ENCODE results near the gene CFAP57. TPM values are rescaled to one million over a fixed set of nuclear protein-coding genes. Genes with fewer than 3 reads are reported as not detected.
"Not testable (repeated sequence)": the region's sequence is repeated elsewhere in the genome, so short reads cannot be mapped to it uniquely, and the experiment has no call there.

CFAP57 gene
- total RNA-seq, 2 donors from 2014 or later: 0.14 to 4.7 TPM

DNA sequence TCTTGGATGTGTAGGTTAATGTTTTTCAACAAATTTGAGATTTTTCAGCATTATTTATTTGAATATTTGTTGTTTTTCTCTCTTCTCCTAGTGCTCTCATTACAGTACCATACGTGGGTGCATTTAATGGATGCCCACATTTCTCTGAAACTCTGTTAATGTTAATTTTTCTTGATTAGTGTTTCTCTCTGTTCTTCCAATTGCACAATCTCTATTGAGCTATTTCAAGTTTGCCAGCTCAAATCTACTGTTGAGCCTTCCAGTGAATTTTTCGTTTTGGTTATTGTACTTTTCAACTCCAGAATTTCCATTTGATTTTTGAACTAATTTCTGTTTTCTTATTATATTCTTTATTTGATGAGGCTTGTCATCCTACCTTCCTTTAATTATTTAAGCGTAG lies 31.7 kb downstream of the CFAP57 start:
- Histone ChIP-seq H3K27me3 (replicated peaks; ENCODE audit: insufficient read depth) (no peaks in the 10 kb centered on the region), H3K36me3 (no peaks in the 10 kb centered on the region), H3K9me3 (no peaks in the 10 kb centered on the region), H3K4me3 (no peak overlapping the region), H3K27ac (no peak overlapping the region), H3K4me1 (replicated peaks) (peaks cover 2% of the 10 kb centered on the region)
- intact Hi-C loops (cut with DNase I): no loop called here
- no peak for DNase-seq (ENCODE audit: low spot score)
- TF ChIP-seq POLR2AphosphoS5 (IDR thresholded peaks at IDR 0.05) (no peak), POLR2A (IDR thresholded peaks at IDR 0.05) (no peak)
- TF ChIP-seq, protein P1, sequence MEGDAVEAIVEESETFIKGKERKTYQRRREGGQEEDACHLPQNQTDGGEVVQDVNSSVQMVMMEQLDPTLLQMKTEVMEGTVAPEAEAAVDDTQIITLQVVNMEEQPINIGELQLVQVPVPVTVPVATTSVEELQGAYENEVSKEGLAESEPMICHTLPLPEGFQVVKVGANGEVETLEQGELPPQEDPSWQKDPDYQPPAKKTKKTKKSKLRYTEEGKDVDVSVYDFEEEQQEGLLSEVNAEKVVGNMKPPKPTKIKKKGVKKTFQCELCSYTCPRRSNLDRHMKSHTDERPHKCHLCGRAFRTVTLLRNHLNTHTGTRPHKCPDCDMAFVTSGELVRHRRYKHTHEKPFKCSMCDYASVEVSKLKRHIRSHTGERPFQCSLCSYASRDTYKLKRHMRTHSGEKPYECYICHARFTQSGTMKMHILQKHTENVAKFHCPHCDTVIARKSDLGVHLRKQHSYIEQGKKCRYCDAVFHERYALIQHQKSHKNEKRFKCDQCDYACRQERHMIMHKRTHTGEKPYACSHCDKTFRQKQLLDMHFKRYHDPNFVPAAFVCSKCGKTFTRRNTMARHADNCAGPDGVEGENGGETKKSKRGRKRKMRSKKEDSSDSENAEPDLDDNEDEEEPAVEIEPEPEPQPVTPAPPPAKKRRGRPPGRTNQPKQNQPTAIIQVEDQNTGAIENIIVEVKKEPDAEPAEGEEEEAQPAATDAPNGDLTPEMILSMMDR (IDR thresholded peaks at IDR 0.05): no peak
- WGBS: 94% methylated on average over 3 of the region's 3 CpGs

DNA sequence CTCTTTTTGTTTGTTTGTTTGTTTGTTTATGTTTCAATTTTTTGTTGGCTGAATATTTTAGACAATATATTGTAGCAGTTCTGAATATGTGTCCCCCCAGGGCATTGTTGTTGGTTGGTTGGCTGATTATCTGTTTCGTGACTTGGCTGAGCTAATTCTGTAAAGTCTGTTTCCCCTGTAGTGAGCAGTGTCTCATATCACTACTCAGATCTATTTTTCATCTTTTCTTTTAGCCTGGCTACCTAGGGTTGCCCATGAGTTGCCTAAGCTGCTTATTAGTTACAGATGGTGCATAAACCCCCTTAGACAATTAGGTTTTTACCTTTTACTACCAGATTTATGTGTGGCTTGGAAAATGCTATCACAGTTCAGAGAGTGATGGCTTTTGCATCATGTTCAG lies 32.3 kb downstream of the CFAP57 start:
- TF ChIP-seq POLR2AphosphoS5 (IDR thresholded peaks at IDR 0.05) (no peak), POLR2A (IDR thresholded peaks at IDR 0.05) (no peak)
- TF ChIP-seq, protein P1 (IDR thresholded peaks at IDR 0.05): no peak

DNA sequence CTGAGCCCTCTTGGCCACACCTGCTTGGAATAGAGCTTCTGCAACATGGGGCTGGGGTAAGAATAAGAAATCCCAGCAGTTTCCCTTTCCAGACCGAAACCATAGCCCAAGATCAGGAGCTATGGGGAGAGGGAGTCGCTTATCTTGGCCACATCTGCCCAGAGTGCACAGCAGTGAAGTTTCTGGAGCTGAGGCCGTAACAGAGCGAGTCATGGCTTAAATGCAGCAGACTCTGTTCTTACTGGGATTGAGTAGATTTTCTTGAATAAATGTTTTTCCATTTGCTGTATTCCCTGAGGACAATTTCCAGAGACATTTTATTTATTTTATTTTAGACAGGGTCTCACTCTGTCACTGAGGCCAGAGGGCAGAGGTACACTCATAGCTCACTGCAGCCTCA lies 33.5 kb downstream of the CFAP57 start:
- Histone ChIP-seq H3K27me3 (replicated peaks; ENCODE audit: insufficient read depth) (no peaks in the 10 kb centered on the region), H3K36me3 (no peaks in the 10 kb centered on the region), H3K27ac (no peak overlapping the region), H3K4me1 (replicated peaks) (peaks cover 2% of the 10 kb centered on the region), H3K4me3 (no peak overlapping the region), H3K9me3 (no peaks in the 10 kb centered on the region)
- DNase-seq (ENCODE audit: low spot score): no peak
- intact Hi-C loops (cut with DNase I): no loop called here
- WGBS: 91% methylated on average over 4 of the region's 4 CpGs
- TF ChIP-seq POLR2A (IDR thresholded peaks at IDR 0.05): no peak
- TF ChIP-seq, protein P1 (IDR thresholded peaks at IDR 0.05): no peak
- TF ChIP-seq POLR2AphosphoS5 (IDR thresholded peaks at IDR 0.05): no peak

More for the DNA sequence above, 32.3 kb downstream of the CFAP57 start:
- Histone ChIP-seq H3K27me3 (replicated peaks; ENCODE audit: insufficient read depth) (no peaks in the 10 kb centered on the region), H3K4me1 (replicated peaks) (peaks cover 2% of the 10 kb centered on the region), H3K9me3 (no peaks in the 10 kb centered on the region), H3K4me3 (no peak overlapping the region), H3K27ac (no peak overlapping the region), H3K36me3 (no peaks in the 10 kb centered on the region)
- DNase-seq (ENCODE audit: low spot score): no peak
- intact Hi-C loops (cut with DNase I): no loop called here
- 100% methylated on average over 1 of the region's 1 CpG for WGBS

DNA sequence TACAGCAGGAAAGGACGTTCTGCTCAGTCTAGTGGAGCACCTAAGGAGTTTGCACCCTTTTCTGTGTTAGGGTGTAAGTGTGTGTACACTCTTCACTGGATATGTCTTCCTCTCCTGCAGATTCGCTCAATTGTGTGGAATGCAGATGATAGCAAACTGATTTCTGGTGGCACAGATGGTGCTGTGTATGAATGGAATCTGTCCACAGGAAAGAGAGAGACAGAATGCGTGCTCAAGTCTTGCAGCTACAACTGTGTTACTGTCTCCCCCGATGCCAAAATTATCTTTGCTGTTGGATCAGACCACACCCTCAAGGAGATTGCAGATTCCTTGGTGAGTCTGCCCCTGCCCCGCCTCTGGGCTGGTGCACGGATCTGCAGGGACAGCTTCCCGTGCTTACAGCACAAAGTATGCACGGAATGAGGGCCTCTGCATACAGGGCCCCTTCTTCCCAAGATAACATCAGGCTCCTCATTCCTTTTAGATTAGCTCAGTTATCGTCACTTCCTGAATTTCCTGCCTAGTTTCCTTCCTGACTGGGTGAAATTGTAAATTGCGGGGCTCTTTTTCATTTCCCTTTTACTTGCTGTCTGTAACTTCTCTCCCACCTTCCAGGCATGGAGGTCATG lies 34.6 kb downstream of the CFAP57 start:
- Histone ChIP-seq H3K36me3 (no peaks in the 10 kb centered on the region), H3K9me3 (no peaks in the 10 kb centered on the region), H3K4me1 (replicated peaks) (peaks cover 2% of the 10 kb centered on the region), H3K4me3 (no peak overlapping the region), H3K27ac (no peak overlapping the region), H3K27me3 (replicated peaks; ENCODE audit: insufficient read depth) (no peaks in the 10 kb centered on the region)
- TF ChIP-seq, protein P1 (IDR thresholded peaks at IDR 0.05): no peak
- TF ChIP-seq POLR2A (IDR thresholded peaks at IDR 0.05): no peak
- TF ChIP-seq POLR2AphosphoS5 (IDR thresholded peaks at IDR 0.05): peak; percentile 53
- no peak for DNase-seq (ENCODE audit: low spot score)
- intact Hi-C loops (cut with DNase I): no loop called here
- WGBS: 15% methylated on average over 10 of the region's 10 CpGs

DNA sequence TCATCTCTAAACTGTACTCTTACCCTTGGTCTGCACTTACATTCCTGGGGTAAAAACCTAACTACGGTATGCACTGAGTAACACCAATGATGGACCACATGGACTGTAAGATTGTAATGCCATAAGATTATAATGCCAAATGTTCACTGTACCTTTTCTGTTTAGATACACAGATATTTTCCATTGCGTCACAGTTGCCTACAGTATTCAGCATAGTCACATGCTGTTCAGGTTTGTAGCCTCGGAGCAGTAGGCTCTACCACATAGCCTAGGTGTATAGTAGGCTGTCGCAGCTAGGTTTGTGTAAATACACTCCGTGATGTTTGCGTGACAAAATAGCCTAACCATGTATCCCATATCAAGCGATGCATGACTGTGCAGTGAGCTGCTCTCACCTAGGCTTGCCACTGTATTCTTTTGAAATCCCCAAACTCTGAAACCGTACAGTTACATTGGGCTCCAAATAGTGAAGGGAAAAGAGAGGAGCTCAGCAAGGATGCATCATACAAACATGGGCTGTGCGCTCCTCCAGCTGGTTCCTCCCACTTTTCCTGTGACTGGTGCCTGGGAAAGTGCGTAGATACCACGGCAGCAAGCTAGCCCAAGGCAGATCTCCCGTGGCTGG lies 35.2 kb downstream of the CFAP57 start:
- Histone ChIP-seq H3K27me3 (replicated peaks; ENCODE audit: insufficient read depth) (no peaks in the 10 kb centered on the region), H3K4me1 (replicated peaks) (peaks cover 2% of the 10 kb centered on the region), H3K27ac (no peak overlapping the region), H3K4me3 (no peak overlapping the region), H3K9me3 (no peaks in the 10 kb centered on the region), H3K36me3 (no peaks in the 10 kb centered on the region)
- 88% methylated on average over 12 of the region's 12 CpGs for WGBS
- TF ChIP-seq POLR2A (IDR thresholded peaks at IDR 0.05): no peak
- TF ChIP-seq, protein P1 (IDR thresholded peaks at IDR 0.05): no peak
- no peak for TF ChIP-seq POLR2AphosphoS5 (IDR thresholded peaks at IDR 0.05)
- DNase-seq (ENCODE audit: low spot score): no peak
- intact Hi-C loops (cut with DNase I): no loop called here

DNA sequence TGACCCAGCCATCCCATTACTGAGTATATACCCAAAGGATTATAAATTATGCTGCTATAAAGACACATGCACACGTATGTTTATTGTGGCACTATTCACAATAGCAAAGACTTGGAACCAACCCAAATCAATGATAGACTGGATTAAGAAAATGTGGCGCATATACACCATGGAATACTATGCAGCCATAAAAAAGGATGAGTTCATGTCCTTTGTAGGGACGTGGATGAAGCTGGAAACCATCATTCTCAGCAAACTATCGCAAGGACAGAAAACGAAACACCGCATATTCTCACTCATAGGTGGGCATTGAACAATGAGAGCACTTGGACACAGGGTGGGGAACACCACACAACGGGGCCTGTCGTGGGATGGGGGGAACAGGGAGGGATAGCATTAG lies 36.1 kb downstream of the CFAP57 start:
- DNase-seq (ENCODE audit: low spot score); H3K27ac ChIP-seq; intact Hi-C loops (cut with DNase I); H3K9me3 ChIP-seq; H3K36me3 ChIP-seq; H3K4me1 ChIP-seq (replicated peaks); H3K4me3 ChIP-seq; H3K27me3 ChIP-seq (replicated peaks; ENCODE audit: insufficient read depth): not testable (repeated sequence)
- 95% methylated on average over 8 of the region's 8 CpGs for WGBS

All from prostate gland (tissue), 2 donors.